Skin epidermis (tissue), 12 donors: Measurements from ENCODE around the gene BCL7A.
"Not testable (repeated sequence)": the region's sequence is repeated elsewhere in the genome, so short reads cannot be mapped to it uniquely, and the experiment has no call there.

ENCODE experiments used
- H3K27ac ChIP-seq, 21 experiments: fragments of 200-600 bp; sonication (generic) in 11 of 21; one replicate each; pipeline ENCODE4 v1.5.0; 2020; ENCODE audit warnings: mild to moderate bottlenecking in 3 of 21, inconsistent platforms in 2 of 21, moderate library complexity in 2 of 21
- H3K4me3 ChIP-seq, 7 experiments: fragments of 200-600 bp; sonication (generic) in 2 of 7; one replicate each; pipeline ENCODE4 v1.5.0; 2020; ENCODE audit warnings: inconsistent platforms in 2 of 7, mild to moderate bottlenecking in 2 of 7, moderate library complexity in 1 of 7

The BCL7A gene

DNA sequence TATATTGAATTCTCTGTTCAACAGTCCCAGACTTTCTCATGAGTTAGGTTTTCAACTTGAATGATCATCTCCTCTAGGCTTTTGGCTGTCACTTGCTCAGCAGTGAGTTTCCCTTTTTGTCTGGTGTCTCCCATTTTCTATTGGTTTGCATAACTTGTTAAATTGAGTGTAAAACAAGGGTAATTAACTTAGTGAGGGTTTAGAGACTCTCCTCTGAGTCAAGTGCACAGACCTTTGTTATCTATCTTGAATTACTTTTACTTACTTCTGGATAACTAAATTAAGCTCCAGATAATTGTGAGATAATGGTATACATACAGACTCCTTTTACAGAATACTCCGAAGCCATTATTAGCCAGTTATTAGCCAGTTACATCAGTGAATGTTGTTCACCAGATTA, 78.9 kb downstream of the BCL7A start:
- H3K27ac ChIP-seq = peak overlapping the region in 1 of 21 experiments; percentile 58
- no peak overlapping the region for H3K4me3 ChIP-seq

GRCh38 chr12:122102331-122102730, 80.6 kb downstream of the BCL7A start:
- H3K4me3 ChIP-seq = no peak overlapping the region
- H3K27ac ChIP-seq = no peak overlapping the region

- no peak overlapping the region for H3K4me3 ChIP-seq
- H3K27ac ChIP-seq = peak overlapping the region in 2 of 21 experiments; percentile 0 to 12
These were observed 83.2 kb downstream of the BCL7A start for GRCh38 chr12:122104844-122105243.

GRCh38 chr12:122105496-122105895, 83.8 kb downstream of the BCL7A start:
- H3K27ac ChIP-seq = peak overlapping the region in 3 of 21 experiments; percentile 0 to 55 (median 12)
- not testable (repeated sequence) for H3K4me3 ChIP-seq

- Histone ChIP-seq H3K4me3 (no peak overlapping the region), H3K27ac (no peak overlapping the region)
These were observed 85.2 kb downstream of the BCL7A start for GRCh38 chr12:122106843-122107242.

- peak overlapping the region in 1 of 21 experiments; percentile 9 for H3K27ac ChIP-seq
- no peak overlapping the region for H3K4me3 ChIP-seq
These were observed 85.6 kb downstream of the BCL7A start for GRCh38 chr12:122107261-122107660.

- Histone ChIP-seq H3K27ac (peak overlapping the region in 4 of 21 experiments; percentile 12 to 57 (median 29)), H3K4me3 (no peak overlapping the region)
These were observed 89.5 kb downstream of the BCL7A start for GRCh38 chr12:122111089-122111641.
